HCT116 (cell line): ENCODE data around the gene HIPK2.

Source experiments
- ATF3 ChIP-seq: IDR thresholded peaks from 2 replicates; pipeline ENCODE4 v1.6.1; 2012
- EZH2 ChIP-seq: fragments of 200-600 bp; sonication (generic); IDR thresholded peaks from 2 replicates; pipeline ENCODE4 v1.6.1; 2017; ENCODE audit warnings: antibody characterized with exemption, mixed run types
- FOSL1 ChIP-seq: IDR thresholded peaks from 2 replicates; pipeline ENCODE4 v1.6.1; 2012; ENCODE audit warnings: low read depth
- JUND ChIP-seq: IDR thresholded peaks from 2 replicates; pipeline ENCODE4 v1.6.1; 2012
- POLR2A ChIP-seq: IDR thresholded peaks from 2 replicates; pipeline ENCODE4 v1.7.0; 2011; ENCODE audit warnings: borderline replicate concordance; ENCODE audit not compliant: insufficient read depth, insufficient read length; ENCODE audit errors: extremely low read depth
- POLR2AphosphoS5 ChIP-seq: IDR thresholded peaks from 2 replicates; pipeline ENCODE4 v1.6.1; 2011; ENCODE audit warnings: mild to moderate bottlenecking, low read depth, low read length, moderate library complexity
- SP1 ChIP-seq: IDR thresholded peaks from 2 replicates; pipeline ENCODE4 v1.6.1; 2012; ENCODE audit warnings: low read depth
- SRF ChIP-seq: IDR thresholded peaks from 2 replicates; pipeline ENCODE4 v1.6.1; 2012; ENCODE audit warnings: low read depth
- YY1 ChIP-seq: IDR thresholded peaks from 2 replicates; pipeline ENCODE4 v1.6.1; 2011; ENCODE audit warnings: low read length, low read depth, moderate library complexity, mild to moderate bottlenecking; ENCODE audit not compliant: insufficient replicate concordance; ENCODE audit errors: extremely low read depth
- ZFX ChIP-seq: fragments of 450-650 bp; IDR thresholded peaks from 2 replicates; pipeline ENCODE4 v1.6.1; 2017
- ZNF274 ChIP-seq: fragments of 200-500 bp; sonication (Bioruptor generic); IDR thresholded peaks from 2 replicates; pipeline ENCODE4 v1.6.1; 2014; ENCODE audit warnings: mild to moderate bottlenecking, low read depth, low read length, inconsistent platforms
- TF ChIP-seq, protein P1 (sequence below), 3 experiments: fragments of 200-600 bp in 1 of 3; sonication (generic) in 1 of 3; IDR thresholded peaks in 2 of 3; conservative IDR thresholded peaks in 1 of 3; 2 replicates each; pipeline ENCODE4 v1.5.1; 2012 to 2017; ENCODE audit warnings: low read depth in 2 of 3, low read length in 2 of 3, antibody characterized with exemption in 1 of 3, borderline replicate concordance in 1 of 3, control low read depth in 1 of 3, mild to moderate bottlenecking in 1 of 3, mixed read lengths in 1 of 3, mixed run types in 1 of 3, moderate library complexity in 1 of 3; ENCODE audit not compliant: insufficient read depth in 1 of 3

- TF ChIP-seq YY1 (no peak), POLR2A (no peak), SRF (no peak), ZNF274 (no peak), EZH2 (no peak), SP1 (no peak), ZFX (no peak), ATF3 (no peak), POLR2AphosphoS5 (no peak), JUND (no peak), FOSL1 (no peak)
- TF ChIP-seq, protein P1, sequence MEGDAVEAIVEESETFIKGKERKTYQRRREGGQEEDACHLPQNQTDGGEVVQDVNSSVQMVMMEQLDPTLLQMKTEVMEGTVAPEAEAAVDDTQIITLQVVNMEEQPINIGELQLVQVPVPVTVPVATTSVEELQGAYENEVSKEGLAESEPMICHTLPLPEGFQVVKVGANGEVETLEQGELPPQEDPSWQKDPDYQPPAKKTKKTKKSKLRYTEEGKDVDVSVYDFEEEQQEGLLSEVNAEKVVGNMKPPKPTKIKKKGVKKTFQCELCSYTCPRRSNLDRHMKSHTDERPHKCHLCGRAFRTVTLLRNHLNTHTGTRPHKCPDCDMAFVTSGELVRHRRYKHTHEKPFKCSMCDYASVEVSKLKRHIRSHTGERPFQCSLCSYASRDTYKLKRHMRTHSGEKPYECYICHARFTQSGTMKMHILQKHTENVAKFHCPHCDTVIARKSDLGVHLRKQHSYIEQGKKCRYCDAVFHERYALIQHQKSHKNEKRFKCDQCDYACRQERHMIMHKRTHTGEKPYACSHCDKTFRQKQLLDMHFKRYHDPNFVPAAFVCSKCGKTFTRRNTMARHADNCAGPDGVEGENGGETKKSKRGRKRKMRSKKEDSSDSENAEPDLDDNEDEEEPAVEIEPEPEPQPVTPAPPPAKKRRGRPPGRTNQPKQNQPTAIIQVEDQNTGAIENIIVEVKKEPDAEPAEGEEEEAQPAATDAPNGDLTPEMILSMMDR (IDR thresholded peaks at IDR 0.05 in 2 of 3, conservative IDR thresholded peaks at IDR 0.05 in 1 of 3; ENCODE audit: borderline replicate concordance in 1 of 3, insufficient read depth in 1 of 3, low read depth in 2 of 3, low read length in 2 of 3): no peak
These were observed 191.5 kb downstream of the HIPK2 start for GRCh38 chr7:139586286-139586685.
